HG02938 (cell line): ENCODE results near the gene LRPPRC.

Experiments
- ATAC-seq: cut with Tn5 transposase; IDR thresholded peaks from one replicate; pipeline ENCODE4 v1.9.1; 2021; ENCODE audit warnings: mild to moderate bottlenecking, moderate library complexity; ENCODE audit not compliant: unreplicated experiment

The LRPPRC gene

DNA sequence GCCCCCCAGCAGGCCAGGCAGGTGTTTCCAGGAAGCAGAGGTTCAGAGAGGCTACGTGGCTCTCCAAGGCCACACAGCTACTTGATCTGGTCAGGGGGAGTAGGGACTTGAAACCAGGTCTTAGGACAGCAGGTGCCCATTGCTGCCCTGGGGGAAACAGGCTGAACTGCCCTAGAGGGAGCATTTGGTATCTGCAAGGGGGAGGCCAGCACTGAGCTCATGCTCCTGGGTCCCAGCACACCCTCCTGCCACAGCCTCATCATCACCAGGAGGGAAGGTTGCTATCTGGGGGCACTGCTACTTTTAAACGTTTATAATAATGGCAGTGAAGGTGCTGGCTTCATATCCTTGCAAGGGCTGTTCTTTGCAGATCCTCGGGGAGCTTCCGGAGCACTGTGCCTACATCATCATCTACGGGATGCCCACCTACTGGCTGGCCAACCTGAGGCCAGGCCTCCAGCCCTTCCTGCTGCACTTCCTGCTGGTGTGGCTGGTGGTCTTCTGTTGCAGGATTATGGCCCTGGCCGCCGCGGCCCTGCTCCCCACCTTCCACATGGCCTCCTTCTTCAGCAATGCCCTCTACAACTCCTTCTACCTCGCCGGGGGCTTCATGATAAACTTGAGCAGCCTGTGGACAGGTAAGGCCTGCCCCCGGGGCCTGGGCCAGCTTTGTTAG lies 120.9 kb downstream of the LRPPRC start:
- no peak for ATAC-seq

DNA sequence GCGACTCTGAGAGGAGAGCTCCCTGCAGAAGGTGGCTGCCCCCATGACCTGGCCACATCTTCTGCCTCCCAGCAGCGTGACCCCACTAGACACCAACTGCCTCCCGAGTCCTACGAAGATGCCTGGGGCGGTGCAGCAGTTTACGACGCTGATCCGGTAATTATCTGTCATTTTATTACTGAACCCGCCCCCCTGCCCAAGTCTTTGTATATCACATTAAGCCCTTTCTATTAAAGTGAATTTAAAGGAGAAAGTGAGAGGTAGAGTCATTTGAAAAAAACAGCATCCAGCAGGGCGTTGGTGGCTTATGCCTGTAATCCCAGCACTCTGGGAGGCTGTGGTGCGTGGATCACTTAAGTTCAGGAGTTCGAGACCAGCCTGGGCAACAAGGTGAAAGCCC lies 123.6 kb downstream of the LRPPRC start:
- no peak for ATAC-seq

- no peak for ATAC-seq
These were observed 140.5 kb downstream of the LRPPRC start for GRCh38 chr2:43855292-43855691.

DNA sequence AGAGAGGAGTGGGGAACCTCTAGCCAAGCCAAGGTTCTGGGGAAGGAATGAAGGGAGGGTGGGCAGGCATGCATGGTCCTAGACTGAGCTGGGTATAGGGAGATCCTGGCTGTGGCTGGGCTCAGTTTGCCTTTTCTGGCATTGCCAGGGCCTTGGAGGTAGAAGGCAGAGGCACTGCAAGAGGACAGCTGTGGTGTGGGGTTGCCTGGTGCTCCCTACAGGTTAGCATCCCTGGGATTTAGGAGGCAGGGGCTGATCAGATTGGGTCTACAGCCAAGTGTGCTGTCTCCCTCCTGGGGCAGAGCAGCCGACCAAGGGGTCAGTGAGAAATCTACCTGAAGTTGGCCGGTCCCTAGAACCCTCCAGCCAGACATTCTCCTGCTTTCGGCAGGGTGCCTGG lies 141.1 kb downstream of the LRPPRC start:
- no peak for ATAC-seq

DNA sequence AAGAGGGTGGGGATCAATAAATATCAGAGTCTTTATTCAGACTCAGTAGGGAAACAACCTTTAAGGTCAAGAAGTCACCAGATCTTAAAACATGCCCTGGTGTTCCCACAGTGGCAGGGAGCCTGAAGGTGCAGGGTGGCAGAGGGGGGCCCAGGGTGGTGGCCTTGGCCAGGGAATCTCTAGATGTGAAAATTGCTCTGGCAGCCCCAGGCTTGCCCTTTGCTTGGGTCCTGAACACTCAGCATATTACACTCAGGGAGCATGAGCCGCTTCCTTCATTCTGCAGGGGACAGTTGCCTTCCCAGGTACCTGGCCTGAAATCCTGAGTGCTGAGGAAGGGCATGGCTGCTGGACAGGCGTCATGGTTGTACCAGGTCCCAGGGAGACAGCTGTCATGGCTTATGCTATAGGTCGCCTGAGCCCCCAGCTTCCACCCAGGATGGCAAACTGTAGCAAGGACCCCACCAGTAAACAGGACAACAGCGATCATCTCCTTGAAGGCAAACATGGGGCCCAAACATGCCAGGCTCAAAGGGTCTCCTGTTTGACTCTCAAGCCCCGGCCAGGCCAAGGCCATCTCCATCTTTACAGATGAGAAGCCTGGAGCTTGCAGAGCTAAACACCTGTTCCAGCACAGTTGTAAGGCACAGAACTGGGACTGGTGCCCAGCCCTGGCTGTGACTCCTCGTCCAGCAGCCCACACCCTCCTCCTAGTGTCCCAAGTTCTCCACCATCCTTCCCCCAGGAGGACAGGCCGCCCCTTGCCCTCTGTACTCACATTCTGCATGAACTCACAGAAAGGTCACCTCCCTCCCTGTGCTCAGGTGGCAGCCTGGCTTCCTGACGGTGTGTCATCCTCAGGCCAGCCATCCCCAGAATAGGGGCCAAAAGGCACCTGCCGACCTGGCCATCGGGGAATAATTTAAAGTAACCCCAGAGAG lies 142.4 kb downstream of the LRPPRC start:
- ATAC-seq, result no peak

DNA sequence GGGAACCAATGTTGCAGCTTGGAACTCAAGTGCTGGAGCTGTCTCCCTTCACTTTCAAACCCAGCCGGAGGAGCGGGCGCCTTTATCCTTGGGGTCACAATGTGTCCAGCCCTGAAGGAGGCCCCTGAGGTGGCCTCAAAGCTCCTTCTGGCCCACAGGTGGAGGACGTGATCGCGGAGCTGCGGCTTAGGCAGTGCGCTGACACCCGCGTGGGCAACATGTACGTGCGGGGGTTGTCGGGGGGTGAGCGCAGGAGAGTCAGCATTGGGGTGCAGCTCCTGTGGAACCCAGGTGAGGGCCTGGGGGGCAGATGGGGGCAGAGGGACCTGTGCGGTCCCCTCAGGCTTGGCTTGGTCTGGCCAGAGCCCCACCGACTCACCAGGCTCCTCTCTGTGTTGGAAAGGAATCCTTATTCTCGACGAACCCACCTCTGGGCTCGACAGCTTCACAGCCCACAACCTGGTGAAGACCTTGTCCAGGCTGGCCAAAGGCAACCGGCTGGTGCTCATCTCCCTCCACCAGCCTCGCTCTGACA lies 143.5 kb downstream of the LRPPRC start:
- no peak for ATAC-seq

DNA sequence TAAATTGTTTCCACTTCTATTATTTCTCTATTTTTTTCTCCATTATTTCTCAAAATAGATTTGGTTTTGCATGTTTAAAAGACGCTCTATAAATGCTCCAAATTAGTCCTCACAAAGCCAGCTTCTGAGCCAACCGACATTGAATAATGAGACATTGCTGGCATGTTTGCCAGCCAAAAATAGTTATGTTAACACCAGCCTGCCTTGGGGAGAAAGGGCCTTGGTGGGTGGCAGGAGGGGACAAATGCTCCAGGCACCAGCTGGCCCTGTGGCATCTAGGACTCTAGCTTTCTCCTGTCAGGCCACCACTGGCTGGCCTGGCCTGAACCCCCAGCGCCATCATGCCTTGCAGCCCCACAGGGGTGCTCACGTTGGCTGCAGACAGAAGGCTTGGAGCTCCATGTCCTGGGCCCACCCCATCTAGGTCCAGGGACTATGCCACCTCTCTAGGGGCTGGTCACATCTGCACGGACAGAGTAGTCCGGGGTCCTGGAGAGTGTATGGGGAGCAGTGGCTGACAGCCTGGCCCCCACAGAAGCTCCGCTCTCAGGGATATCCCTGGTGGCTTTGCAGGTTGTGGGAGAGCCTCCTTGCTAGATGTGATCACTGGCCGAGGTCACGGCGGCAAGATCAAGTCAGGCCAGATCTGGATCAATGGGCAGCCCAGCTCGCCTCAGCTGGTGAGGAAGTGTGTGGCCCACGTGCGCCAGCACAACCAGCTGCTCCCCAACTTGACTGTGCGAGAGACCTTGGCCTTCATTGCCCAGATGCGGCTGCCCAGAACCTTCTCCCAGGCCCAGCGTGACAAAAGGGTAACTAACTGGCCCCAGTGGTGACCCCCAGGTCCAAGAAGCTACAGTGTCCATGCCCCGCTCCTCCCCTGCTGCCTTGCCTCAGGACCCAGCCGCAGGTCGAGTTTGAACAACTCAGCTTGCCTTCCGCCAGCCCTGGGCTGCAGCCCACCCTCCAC lies 144.5 kb downstream of the LRPPRC start:
- no peak for ATAC-seq

DNA sequence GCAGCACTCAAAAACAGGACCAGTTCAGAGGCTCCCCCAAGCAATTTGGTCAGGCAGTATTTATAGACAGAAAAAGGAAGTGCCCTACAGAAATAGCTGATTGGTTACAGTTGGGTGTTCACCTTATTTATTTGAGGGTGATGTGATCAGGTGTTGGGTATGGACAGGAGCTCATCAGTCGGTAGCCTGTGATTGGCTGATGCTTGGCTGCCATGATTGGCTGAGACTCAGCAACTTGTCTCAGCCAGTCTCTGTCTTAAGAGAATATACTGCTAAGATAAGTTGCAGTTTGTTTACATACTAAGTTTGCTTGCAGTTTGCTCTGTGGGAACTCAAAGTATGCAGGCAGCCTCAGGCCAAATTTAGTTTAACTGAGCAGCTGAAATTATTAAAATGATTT lies 147.6 kb downstream of the LRPPRC start:
- no peak for ATAC-seq

GRCh38 chr2:43846140-43846793 lies 149.5 kb downstream of the LRPPRC start:
- no peak for ATAC-seq

DNA sequence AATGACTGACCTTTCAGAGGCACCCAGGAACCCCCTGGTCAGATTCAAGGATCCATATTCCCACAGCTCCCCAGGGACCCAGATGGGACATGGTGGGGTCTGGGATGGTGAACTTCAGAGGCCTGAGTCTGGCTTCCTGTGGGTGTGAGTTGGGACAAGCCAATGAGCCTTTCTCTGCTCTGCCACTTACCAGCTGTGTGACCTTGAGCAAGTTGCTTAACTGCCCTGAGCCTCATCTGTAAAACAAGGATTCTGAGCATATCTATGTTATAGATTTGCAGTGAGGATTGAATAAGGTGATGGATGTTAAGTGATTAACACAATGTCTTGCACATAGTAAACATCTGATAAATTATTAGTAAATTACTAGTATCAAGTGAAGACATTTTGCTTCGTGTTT lies 150.6 kb downstream of the LRPPRC start:
- ATAC-seq, result no peak

DNA sequence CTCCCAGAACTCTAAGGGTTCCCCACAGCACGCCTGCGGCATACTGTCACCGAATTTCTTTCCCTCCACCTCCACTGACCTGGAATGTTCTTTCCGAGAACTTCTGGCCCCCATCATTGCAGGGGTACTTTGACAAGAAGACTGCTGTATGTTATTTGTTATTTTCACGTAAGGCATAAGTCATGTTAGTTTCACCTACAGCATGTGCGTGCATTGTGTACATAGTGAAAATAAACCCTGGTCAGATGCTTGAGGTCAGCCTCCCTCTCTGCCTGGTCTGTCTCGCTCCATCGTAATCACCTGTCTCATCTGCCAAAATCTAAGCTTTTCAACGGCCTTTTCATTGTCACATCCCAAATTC lies 152.9 kb downstream of the LRPPRC start:
- no peak for ATAC-seq

GRCh38 chr2:43841949-43842865 lies 153.6 kb downstream of the LRPPRC start:
- no peak for ATAC-seq

DNA sequence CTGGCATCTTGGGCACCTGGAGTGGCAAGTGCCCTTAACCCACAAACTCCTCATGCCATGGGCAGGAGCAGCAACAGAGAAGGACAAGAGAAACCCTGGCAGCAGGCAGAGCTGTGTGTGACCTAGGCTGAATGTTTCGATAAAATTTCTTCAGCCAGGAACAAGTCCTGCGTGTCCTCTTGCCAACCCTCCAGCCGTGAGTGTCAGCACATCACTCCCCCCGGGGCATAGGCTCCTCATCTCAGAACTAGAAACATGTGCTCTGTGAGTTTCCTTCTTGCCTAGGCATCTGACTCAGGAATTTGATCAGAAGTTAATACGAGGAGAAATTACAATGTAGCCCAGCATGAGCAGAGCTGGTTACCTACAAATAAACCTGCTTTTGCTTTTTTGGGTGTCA lies 154.8 kb downstream of the LRPPRC start:
- no peak for ATAC-seq

- no peak for ATAC-seq
These were observed 155.8 kb downstream of the LRPPRC start for GRCh38 chr2:43839776-43840564.

DNA sequence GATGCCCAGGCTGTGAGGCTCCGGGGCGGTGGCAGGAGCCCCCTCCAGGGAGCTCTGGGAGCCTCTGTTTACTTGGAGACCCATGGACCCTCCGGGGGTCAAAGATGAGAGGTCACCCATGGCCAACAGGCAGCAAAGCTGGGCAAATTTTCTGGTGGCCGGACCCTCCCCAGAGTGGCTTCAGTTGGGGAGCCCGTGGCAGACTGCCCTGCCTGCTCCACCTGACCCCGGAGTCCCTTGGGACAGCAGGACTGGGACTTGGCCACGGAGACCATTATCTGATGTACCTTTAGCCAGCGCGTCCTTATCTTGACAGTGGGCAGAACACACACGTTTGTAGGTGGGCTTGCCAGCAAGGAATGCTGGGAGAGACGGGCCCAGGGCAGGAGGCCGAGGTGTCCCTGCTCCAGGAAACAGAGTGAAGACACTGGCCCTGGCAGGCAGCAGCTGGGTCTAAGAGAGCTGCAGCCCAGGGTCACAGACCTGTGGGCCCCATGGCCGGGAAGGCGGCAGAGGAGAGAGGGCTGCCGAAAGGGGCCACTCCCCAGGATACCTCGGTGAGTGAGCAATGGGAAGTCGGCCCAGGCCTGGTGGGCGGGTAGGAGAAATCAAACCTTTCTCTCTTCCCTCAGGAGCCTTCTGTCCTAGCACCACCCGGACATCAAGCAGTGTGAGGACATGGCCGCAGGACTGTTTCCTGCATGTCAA lies 157.1 kb downstream of the LRPPRC start, which contains the start of the genes ABCG5 and ABCG8:
Gene ABCG5 (minus strand): TSS at position 280 of the 708 bp plus-strand sequence. CDS start 160 bp downstream, at position 120.
Gene ABCG8 (plus strand): TSS at position 412 of the 708 bp plus-strand sequence. CDS start 83 bp downstream, at position 495.
- no peak for ATAC-seq

GRCh38 chr2:43837831-43838559 lies 157.8 kb downstream of the LRPPRC start:
- no peak for ATAC-seq

- ATAC-seq, result no peak
These were observed 158.8 kb downstream of the LRPPRC start for GRCh38 chr2:43837033-43837432.
